KOPT-K1 (cell line): ENCODE data around the gene PRRX1.

Experiments
- H3K27ac ChIP-seq: fragments of 200-600 bp; sonication (generic); 2 replicates; pipeline ENCODE4 v1.5.1; 2016; ENCODE audit warnings: antibody characterized with exemption, mild to moderate bottlenecking, low read depth, low read length; ENCODE audit not compliant: poor library complexity, severe bottlenecking
- H3K36me3 ChIP-seq: fragments of 200-600 bp; sonication (generic); 2 replicates; pipeline ENCODE4 v1.5.1; 2017; ENCODE audit warnings: antibody characterized with exemption, mild to moderate bottlenecking, low read length, moderate library complexity; ENCODE audit not compliant: insufficient read depth
- H3K9me3 ChIP-seq: fragments of 200-600 bp; sonication (generic); 2 replicates; pipeline ENCODE4 v1.5.1; 2017; ENCODE audit warnings: antibody characterized with exemption, low read length, mild to moderate bottlenecking; ENCODE audit not compliant: insufficient read depth, poor library complexity, severe bottlenecking

Gene PRRX1

GRCh38 chr1:170664093-170664827, at the start of gene PRRX1:
Gene PRRX1, plus strand, starts transcription at chr1:170664131. Its CDS starts 88 bp downstream, at chr1:170664219.
- H3K9me3 ChIP-seq = no peaks in the 10 kb centered on the region
- H3K36me3 ChIP-seq = no peaks in the 10 kb centered on the region
- no peak within 1 kb of the TSS for H3K27ac ChIP-seq

GRCh38 chr1:170617591-170618330, 46.2 kb upstream of the PRRX1 start:
- Histone ChIP-seq H3K9me3 (no peaks in the 10 kb centered on the region), H3K27ac (no peak overlapping the region), H3K36me3 (no peaks in the 10 kb centered on the region)

GRCh38 chr1:170618421-170618820, 45.5 kb upstream of the PRRX1 start:
- H3K27ac ChIP-seq = no peak overlapping the region

DNA sequence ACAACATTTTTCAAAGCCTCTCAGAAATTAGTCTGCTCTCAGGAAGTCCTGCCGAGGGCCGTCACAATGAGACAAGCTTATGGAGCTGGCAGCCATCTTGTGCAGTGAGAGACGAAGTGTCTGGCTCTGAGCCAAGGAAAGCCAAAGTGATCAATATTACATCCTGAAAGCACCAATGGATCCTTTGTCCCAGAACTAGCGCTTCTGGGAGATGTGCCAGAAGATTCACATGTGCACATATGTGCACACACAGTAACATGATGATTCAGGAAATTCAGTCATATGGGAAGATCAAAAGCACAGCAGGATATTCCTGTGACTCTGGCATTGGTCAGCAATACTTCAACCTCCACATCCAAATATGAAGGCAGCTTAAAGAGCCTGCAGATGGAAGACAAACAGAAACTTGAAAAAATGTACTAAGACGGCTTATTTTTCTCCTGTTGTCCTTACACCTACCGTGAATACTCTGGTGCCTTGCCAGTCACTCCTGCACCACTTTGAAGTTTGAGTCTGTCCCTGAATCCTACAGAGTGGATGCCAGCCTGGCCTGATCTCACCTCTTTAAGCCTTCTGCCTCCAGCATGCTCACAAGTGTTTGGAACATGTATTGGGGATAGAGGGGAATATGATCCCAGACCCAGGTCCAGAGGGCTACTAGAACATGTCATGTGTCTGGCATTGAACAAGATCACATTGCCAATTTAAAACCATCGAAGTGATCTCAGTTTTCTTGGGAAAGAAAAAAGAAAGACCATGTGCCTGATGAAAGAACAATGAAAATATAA, 44.5 kb upstream of the PRRX1 start:
- Histone ChIP-seq H3K36me3 (no peaks in the 10 kb centered on the region), H3K27ac (no peak overlapping the region), H3K9me3 (no peaks in the 10 kb centered on the region)

More at GRCh38 chr1:170618421-170618820, 45.5 kb upstream of the PRRX1 start:
- no peaks in the 10 kb centered on the region for H3K36me3 ChIP-seq
- no peaks in the 10 kb centered on the region for H3K9me3 ChIP-seq

DNA sequence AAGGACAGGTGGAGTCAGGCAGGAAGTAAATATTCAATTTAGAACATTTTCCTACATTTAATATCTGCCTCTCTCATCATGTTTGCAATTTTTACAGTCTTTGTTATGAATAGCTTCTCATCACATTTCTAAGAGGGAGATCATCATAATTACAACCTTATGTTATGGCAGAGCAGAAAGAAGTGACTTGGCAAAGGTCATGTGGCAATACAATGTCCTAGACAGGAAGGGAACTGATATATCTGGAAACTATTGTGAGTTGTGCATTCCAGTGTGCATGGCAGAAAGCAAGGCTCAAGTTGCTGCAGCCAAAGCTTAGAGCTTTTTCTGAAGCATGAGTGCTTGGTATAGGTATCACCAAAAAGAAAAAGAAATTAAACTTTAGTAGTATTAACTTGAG, 43.8 kb upstream of the PRRX1 start:
- Histone ChIP-seq H3K9me3 (no peaks in the 10 kb centered on the region), H3K27ac (no peak overlapping the region), H3K36me3 (no peaks in the 10 kb centered on the region)

DNA sequence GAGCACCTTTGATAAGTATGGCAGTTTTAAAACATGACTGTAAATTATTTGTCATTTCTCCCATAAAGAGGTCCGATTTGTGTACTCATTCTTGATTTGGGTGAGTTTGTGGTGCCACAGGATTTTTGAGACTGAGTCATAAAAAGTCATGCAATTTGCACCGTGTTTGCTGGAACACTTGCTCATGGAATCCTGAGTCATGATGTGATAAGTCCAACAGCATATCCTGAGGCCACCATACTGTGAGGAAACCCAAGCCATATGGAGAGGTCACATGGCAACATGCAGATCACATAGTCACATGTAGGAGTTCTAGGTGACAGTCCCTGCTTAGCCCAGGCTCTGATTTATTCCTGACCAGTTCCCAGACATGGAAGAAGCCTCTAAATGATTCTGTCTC, 40.8 kb upstream of the PRRX1 start:
- H3K9me3 ChIP-seq = no peaks in the 10 kb centered on the region
- no peaks in the 10 kb centered on the region for H3K36me3 ChIP-seq
- H3K27ac ChIP-seq = no peak overlapping the region

DNA sequence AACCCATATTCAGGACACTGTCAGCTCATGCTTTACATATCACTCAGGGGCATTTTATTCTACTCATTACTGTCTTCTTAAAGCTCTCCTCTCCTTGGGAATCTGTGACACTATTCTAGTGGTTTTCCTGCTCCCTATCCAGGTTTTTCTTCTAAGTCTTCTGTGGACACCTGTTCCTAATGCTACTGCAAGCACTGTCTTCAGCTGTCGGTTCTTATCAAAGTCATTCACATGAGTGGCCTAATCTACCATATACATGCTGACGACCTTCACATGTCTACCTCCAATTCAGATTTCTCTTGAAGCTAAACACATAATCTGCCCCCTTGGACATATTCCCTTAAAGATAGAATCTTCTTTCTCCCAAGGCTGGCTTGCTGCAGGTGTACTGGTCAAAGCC, 39.8 kb upstream of the PRRX1 start:
- Histone ChIP-seq H3K9me3 (no peaks in the 10 kb centered on the region), H3K36me3 (no peaks in the 10 kb centered on the region), H3K27ac (no peak overlapping the region)

GRCh38 chr1:170630977-170631376, 33.0 kb upstream of the PRRX1 start:
- no peak overlapping the region for H3K27ac ChIP-seq
- H3K36me3 ChIP-seq = no peaks in the 10 kb centered on the region
- no peaks in the 10 kb centered on the region for H3K9me3 ChIP-seq

GRCh38 chr1:170634293-170634692, 29.6 kb upstream of the PRRX1 start:
- no peaks in the 10 kb centered on the region for H3K9me3 ChIP-seq
- no peak overlapping the region for H3K27ac ChIP-seq

DNA sequence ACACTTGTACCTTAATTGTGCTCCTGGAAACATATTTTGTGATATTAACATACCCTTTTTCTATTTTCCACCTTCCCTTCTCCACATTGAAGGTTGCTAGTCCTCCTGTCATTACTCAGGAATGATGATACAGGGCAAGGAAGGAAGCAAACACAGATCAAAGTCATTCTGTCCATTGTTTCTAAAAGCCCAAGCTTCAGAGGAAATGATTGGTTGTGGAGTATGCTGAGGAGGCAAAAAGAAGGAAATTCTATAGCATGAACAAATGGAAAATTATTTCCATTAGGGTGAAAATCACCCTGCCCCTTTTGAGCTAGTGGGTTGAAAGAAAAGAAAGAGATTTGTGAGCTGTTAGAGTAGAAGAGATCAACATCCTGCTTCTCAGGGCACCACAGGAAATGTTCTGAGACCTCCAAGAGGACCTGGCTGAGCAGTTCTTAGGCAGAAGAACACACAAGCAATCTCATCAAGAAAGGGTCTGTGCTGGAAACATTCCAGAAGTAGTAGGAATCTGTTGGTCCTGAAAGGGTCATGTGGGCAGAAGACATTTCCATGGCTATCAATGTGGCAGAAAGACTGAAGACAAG, 29.0 kb upstream of the PRRX1 start:
- Histone ChIP-seq H3K27ac (no peak overlapping the region), H3K9me3 (no peaks in the 10 kb centered on the region), H3K36me3 (no peaks in the 10 kb centered on the region)

More at GRCh38 chr1:170634293-170634692, 29.6 kb upstream of the PRRX1 start:
- no peaks in the 10 kb centered on the region for H3K36me3 ChIP-seq

GRCh38 chr1:170640581-170640980, 23.4 kb upstream of the PRRX1 start:
- Histone ChIP-seq H3K36me3 (no peaks in the 10 kb centered on the region), H3K27ac (no peak overlapping the region), H3K9me3 (no peaks in the 10 kb centered on the region)

DNA sequence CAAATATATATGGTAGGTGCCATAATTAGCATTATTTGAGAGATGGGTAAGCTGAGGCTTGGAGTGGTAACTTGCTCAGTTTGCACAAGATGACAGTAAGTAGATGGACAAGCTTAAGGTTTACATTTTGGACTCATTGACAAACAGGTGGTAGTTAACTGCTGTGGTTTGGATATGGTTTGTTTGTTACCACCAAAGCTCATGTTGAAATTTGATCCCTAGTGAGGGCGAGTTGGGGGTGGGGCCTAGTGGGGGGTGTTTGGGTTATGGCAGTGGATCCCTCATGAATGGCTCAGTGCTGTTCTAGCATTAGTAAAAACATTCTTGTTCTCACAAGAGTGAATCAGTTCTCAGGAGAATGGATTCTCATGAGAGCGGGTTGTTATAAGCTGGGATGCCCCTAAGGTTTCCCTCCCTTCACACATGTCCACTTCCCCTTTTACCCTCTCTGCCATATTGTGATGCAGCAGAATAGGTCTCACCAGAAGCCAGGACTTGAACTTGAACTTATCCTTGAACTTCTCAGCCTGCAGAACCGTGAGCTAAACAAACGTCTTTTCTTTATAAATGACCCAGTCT, 6.6 kb upstream of the PRRX1 start:
- H3K27ac ChIP-seq = no peak overlapping the region
- no peaks in the 10 kb centered on the region for H3K36me3 ChIP-seq
- no peaks in the 10 kb centered on the region for H3K9me3 ChIP-seq

DNA sequence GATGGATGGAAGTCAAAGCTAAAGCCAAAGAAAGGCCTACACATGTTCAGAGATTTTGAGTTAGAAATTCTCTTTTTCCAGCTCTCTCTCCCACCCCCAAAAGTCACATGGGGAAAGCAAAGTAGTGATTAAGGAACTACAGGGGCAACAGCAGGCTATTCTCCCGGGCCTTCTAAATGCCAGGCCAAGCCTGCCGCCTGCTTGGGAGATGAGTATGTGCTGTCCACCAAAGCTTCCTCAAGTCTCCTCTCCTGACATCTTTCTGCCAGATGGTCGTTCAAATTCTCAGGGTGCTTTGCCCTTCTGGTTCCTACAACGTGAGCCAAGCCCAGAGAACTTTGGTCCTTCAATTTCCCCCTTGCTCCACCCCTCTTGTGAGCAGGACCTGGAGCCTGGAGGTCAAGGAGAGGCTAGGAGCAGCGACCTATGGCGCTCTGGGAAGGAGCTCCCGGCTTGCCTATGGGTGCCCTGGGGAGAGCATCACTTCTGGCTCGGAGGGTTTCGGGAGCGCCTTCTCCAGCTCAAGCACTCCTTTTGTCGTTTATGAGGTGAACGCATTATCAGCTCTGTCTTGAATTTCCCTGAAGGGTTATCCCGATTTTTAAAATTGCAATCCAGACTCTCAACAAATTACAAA, 4.4 kb upstream of the PRRX1 start:
- Histone ChIP-seq H3K27ac (no peak overlapping the region), H3K9me3 (no peaks in the 10 kb centered on the region), H3K36me3 (no peaks in the 10 kb centered on the region)

DNA sequence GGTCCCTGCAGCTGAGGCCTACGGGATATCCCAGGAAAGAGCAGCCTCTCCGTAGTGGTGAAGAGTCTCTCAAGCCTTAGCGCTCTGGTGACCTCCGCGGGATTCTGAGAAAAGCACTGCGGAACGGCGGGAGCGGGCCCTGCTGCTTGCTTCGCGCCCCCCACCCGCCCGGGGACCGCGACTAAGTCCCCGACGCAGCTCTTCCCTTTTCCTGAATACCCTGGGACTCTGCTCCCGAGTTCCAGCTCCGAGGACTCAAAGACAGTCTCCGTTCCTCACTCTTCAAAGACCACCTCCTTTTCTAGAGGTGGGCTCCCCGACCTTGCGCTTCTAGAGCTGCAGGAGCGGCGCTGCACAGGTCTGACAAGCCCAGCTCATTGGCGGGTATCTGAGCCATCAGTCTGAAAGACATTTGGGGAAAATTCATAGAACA, 3.6 kb upstream of the PRRX1 start:
- H3K36me3 ChIP-seq = no peaks in the 10 kb centered on the region
- no peaks in the 10 kb centered on the region for H3K9me3 ChIP-seq
- no peak overlapping the region for H3K27ac ChIP-seq
